Hepatocyte (in vitro differentiated cells): ENCODE results near the gene MSRB1. TPM values are rescaled to one million over a fixed set of nuclear protein-coding genes. Genes with fewer than 3 reads are reported as not detected.

Experiments
- DNase-seq: peaks from one replicate; pipeline ENCODE4 v3.0.0-alpha.2; 2016; ENCODE audit warnings: low spot score
- H2AFZ ChIP-seq: fragments of 200-600 bp; sonication (generic); 2 replicates; pipeline ENCODE4 v1.6.0; 2016; ENCODE audit warnings: antibody characterized with exemption, mild to moderate bottlenecking
- H3K27ac ChIP-seq: fragments of 200-600 bp; sonication (generic); 2 replicates; pipeline ENCODE4 v1.5.1; 2016; ENCODE audit warnings: mild to moderate bottlenecking
- H3K27me3 ChIP-seq: fragments of 200-600 bp; sonication (generic); 2 replicates; pipeline ENCODE4 v1.6.1; 2016
- H3K36me3 ChIP-seq: fragments of 200-600 bp; sonication (generic); replicated peaks from 2 replicates; pipeline ENCODE4 v1.5.1; 2016; ENCODE audit warnings: low read depth; ENCODE audit not compliant: insufficient read depth
- H3K4me1 ChIP-seq: fragments of 200-600 bp; sonication (generic); 2 replicates; pipeline ENCODE4 v1.5.1; 2016; ENCODE audit warnings: mild to moderate bottlenecking, moderate library complexity; ENCODE audit not compliant: insufficient read depth
- H3K4me2 ChIP-seq: fragments of 200-600 bp; sonication (generic); 2 replicates; pipeline ENCODE4 v1.6.0; 2016
- H3K4me3 ChIP-seq: fragments of 200-600 bp; sonication (generic); 2 replicates; pipeline ENCODE4 v1.5.1; 2016; ENCODE audit warnings: mild to moderate bottlenecking
- H3K79me2 ChIP-seq: fragments of 200-600 bp; sonication (generic); 2 replicates; pipeline ENCODE4 v1.6.0; 2017; ENCODE audit warnings: mild to moderate bottlenecking
- H3K9me2 ChIP-seq: fragments of 200-600 bp; sonication (generic); replicated peaks from 2 replicates; pipeline ENCODE4 v1.6.0; 2017; ENCODE audit warnings: mild to moderate bottlenecking; ENCODE audit not compliant: insufficient read depth
- H3K9me3 ChIP-seq: fragments of 200-600 bp; sonication (generic); 2 replicates; pipeline ENCODE4 v1.5.1; 2016; ENCODE audit warnings: low read depth, mild to moderate bottlenecking
- H4K20me1 ChIP-seq: fragments of 200-600 bp; sonication (generic); 2 replicates; pipeline ENCODE4 v1.6.0; 2016; ENCODE audit warnings: mild to moderate bottlenecking; ENCODE audit not compliant: insufficient read depth, poor library complexity, severe bottlenecking
- CTCF ChIP-seq: fragments of 200-600 bp; sonication (generic); IDR thresholded peaks from 2 replicates; pipeline ENCODE4 v1.5.1; 2016; ENCODE audit warnings: antibody characterized with exemption, mild to moderate bottlenecking; ENCODE audit not compliant: poor library complexity
- EZH2 ChIP-seq: fragments of 200-600 bp; sonication (generic); IDR thresholded peaks from 2 replicates; pipeline ENCODE4 v1.6.1; 2016; ENCODE audit warnings: antibody characterized with exemption, mild to moderate bottlenecking, borderline replicate concordance
- EZH2phosphoT487 ChIP-seq: fragments of 200-600 bp; sonication (generic); IDR thresholded peaks from one replicate; pipeline ENCODE4 v1.6.1; 2018; ENCODE audit warnings: antibody characterized with exemption, mild to moderate bottlenecking, low read depth, moderate library complexity; ENCODE audit not compliant: unreplicated experiment, severe bottlenecking
- WGBS: methylation state at CpG from one replicate; pipeline ENCODE4 v1.1.6; 2016; ENCODE audit warnings: low lambda C conversion rate; ENCODE audit errors: missing lambda C conversion rate; 5-methylcytosine and 5-hydroxymethylcytosine counted together
- polyA plus RNA-seq: library from polyadenylated mRNA; unstranded; fragments of >200 nt; fragmentation: Nextera tagmentation; extraction: Ambion mirVana; gene quantifications from 2 replicates; pipeline ENCODE4 v1.2.1, GENCODE V29; 2016
- total RNA-seq: library from RNA; depleted of rRNA; stranded (reverse); fragments of >200 nt; gene quantifications from 2 replicates; pipeline ENCODE4 v1.2.3, GENCODE V29; 2014

MSRB1 gene
- total and polyA plus RNA-seq, 2 experiments from 2014 or later, result 31.3 to 62.4 TPM

GRCh38 chr16:1915732-1916639 lies 27.0 kb downstream of the MSRB1 start:
- no peak for DNase-seq
- Histone ChIP-seq H4K20me1 (no peaks in the 10 kb centered on the region), H3K9me3 (no peaks in the 10 kb centered on the region), H3K4me1 (peaks cover 11% of the 10 kb centered on the region), H3K9me2 (no peaks in the 10 kb centered on the region), H3K4me3 (no peak overlapping the region), H2AFZ (no peak overlapping the region), H3K27me3 (peaks cover 57% of the 10 kb centered on the region), H3K36me3 (no peaks in the 10 kb centered on the region), H3K27ac (no peak overlapping the region), H3K4me2 (no peak overlapping the region), H3K79me2 (no peaks in the 10 kb centered on the region)
- WGBS, result 82% methylated on average over 19 of the region's 25 CpGs
- TF ChIP-seq CTCF (no peak), EZH2 (no peak), EZH2phosphoT487 (no peak)

- H3K4me2 ChIP-seq, result no peak overlapping the region
- no peaks in the 10 kb centered on the region for H3K79me2 ChIP-seq
- no peaks in the 10 kb centered on the region for H3K36me3 ChIP-seq
- WGBS, result 66% methylated on average over 8 of the region's 8 CpGs
- peaks cover 49% of the 10 kb centered on the region for H3K27me3 ChIP-seq
- TF ChIP-seq EZH2phosphoT487 (no peak), EZH2 (no peak), CTCF (no peak)
- H3K4me1 ChIP-seq, result peaks cover 13% of the 10 kb centered on the region
- no peak overlapping the region for H3K27ac ChIP-seq
- H3K9me3 ChIP-seq, result no peaks in the 10 kb centered on the region
- H2AFZ ChIP-seq, result no peak overlapping the region
- DNase-seq, result no peak
- no peaks in the 10 kb centered on the region for H3K9me2 ChIP-seq
- H3K4me3 ChIP-seq, result no peak overlapping the region
- H4K20me1 ChIP-seq, result no peaks in the 10 kb centered on the region
Observed at GRCh38 chr16:1914988-1915387, 28.0 kb downstream of the MSRB1 start.

- DNase-seq, result no peak
- H3K9me3 ChIP-seq, result no peaks in the 10 kb centered on the region
- no peaks in the 10 kb centered on the region for H4K20me1 ChIP-seq
- no peaks in the 10 kb centered on the region for H3K9me2 ChIP-seq
- no peak overlapping the region for H3K27ac ChIP-seq
- no peak overlapping the region for H3K4me3 ChIP-seq
- no peak overlapping the region for H2AFZ ChIP-seq
- peaks cover 41% of the 10 kb centered on the region for H3K27me3 ChIP-seq
- no peaks in the 10 kb centered on the region for H3K36me3 ChIP-seq
- H3K4me1 ChIP-seq, result peaks cover 14% of the 10 kb centered on the region
- H3K4me2 ChIP-seq, result no peak overlapping the region
- H3K79me2 ChIP-seq, result no peaks in the 10 kb centered on the region
- WGBS, result 79% methylated on average over 14 of the region's 15 CpGs
- no peak for TF ChIP-seq CTCF
- no peak for TF ChIP-seq EZH2phosphoT487
- no peak for TF ChIP-seq EZH2
Observed at GRCh38 chr16:1914084-1914608, 28.9 kb downstream of the MSRB1 start.
